Lower lobe of right lung (tissue), 2 donors: ENCODE data around the gene GRM7. TPM values are rescaled to one million over a fixed set of nuclear protein-coding genes. Genes with fewer than 3 reads are reported as not detected.

ENCODE experiments used
- ATAC-seq, 2 donors: fragments of 200-7000 bp; cut with Tn5 transposase; one replicate each; pipeline ENCODE4 v1.9.1; 2020 to 2022; ENCODE audit warnings: mild to moderate bottlenecking in 2 of 2, moderate library complexity in 2 of 2
- DNase-seq: peaks from one replicate; pipeline ENCODE4 v3.0.0-alpha.2; 2020
- H3K27ac ChIP-seq: fragments of 200-600 bp; one replicate; pipeline ENCODE4 v1.8.0; 2022
- H3K27me3 ChIP-seq: fragments of 200-600 bp; one replicate; pipeline ENCODE4 v1.8.0; 2022; ENCODE audit warnings: low read depth
- H3K36me3 ChIP-seq: fragments of 200-600 bp; one replicate; pipeline ENCODE4 v1.8.0; 2022; ENCODE audit warnings: mild to moderate bottlenecking
- H3K4me1 ChIP-seq: fragments of 200-600 bp; one replicate; pipeline ENCODE4 v1.8.0; 2022
- H3K4me3 ChIP-seq: fragments of 200-600 bp; one replicate; pipeline ENCODE4 v1.8.0; 2022; ENCODE audit warnings: mild to moderate bottlenecking
- H3K9me3 ChIP-seq: fragments of 200-600 bp; one replicate; pipeline ENCODE4 v1.8.0; 2022
- intact Hi-C: fragments of 100-400 bp; cut with DNase I; formaldehyde crosslinking; loops from one replicate; pipeline ENCODE4 v1.11.0; 2022
- total RNA-seq: library from RNA; stranded (reverse); fragmentation: NEBNext Ultra II Directional; extraction: Animal tissue kit (Norgen Biotek cat#: 25700); gene quantifications from one replicate; pipeline ENCODE4 v1.2.1, GENCODE V29; 2021
- TF ChIP-seq, protein P1 (sequence below): fragments of 200-600 bp; IDR thresholded peaks from one replicate; pipeline ENCODE4 v1.8.0; 2022; ENCODE audit warnings: antibody characterized with exemption, mild to moderate bottlenecking
- donor health status: DM: no; HTN: yes; CAD: no; lungs with severe emphysema.

Gene GRM7
- total RNA-seq, 1 donor from 2014 or later, result 0.86 TPM

- H3K9me3 ChIP-seq, result no peaks in the 10 kb centered on the region
- no peaks in the 10 kb centered on the region for H3K27me3 ChIP-seq
- H3K4me1 ChIP-seq, result no peaks in the 10 kb centered on the region
- intact Hi-C loops, result no loop called here
- H3K27ac ChIP-seq, result no peak overlapping the region
- ATAC-seq (no peak), DNase-seq (no peak)
- H3K36me3 ChIP-seq, result no peaks in the 10 kb centered on the region
- no peak overlapping the region for H3K4me3 ChIP-seq
- TF ChIP-seq, protein P1, sequence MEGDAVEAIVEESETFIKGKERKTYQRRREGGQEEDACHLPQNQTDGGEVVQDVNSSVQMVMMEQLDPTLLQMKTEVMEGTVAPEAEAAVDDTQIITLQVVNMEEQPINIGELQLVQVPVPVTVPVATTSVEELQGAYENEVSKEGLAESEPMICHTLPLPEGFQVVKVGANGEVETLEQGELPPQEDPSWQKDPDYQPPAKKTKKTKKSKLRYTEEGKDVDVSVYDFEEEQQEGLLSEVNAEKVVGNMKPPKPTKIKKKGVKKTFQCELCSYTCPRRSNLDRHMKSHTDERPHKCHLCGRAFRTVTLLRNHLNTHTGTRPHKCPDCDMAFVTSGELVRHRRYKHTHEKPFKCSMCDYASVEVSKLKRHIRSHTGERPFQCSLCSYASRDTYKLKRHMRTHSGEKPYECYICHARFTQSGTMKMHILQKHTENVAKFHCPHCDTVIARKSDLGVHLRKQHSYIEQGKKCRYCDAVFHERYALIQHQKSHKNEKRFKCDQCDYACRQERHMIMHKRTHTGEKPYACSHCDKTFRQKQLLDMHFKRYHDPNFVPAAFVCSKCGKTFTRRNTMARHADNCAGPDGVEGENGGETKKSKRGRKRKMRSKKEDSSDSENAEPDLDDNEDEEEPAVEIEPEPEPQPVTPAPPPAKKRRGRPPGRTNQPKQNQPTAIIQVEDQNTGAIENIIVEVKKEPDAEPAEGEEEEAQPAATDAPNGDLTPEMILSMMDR, result no peak
Measured at GRCh38 chr3:7621651-7622050, 760.7 kb downstream of the GRM7 start.

GRCh38 chr3:7625021-7625420, 764.1 kb downstream of the GRM7 start:
- H3K27me3 ChIP-seq, result no peaks in the 10 kb centered on the region
- H3K9me3 ChIP-seq, result no peaks in the 10 kb centered on the region
- H3K4me1 ChIP-seq, result no peaks in the 10 kb centered on the region
- no peaks in the 10 kb centered on the region for H3K36me3 ChIP-seq
- DNase-seq, result no peak
- TF ChIP-seq, protein P1, result no peak
- ATAC-seq, result no peak
- intact Hi-C loops, result no loop called here
- no peak overlapping the region for H3K4me3 ChIP-seq
- no peak overlapping the region for H3K27ac ChIP-seq

GRCh38 chr3:7630351-7630911, 769.5 kb downstream of the GRM7 start:
- no peak overlapping the region for H3K27ac ChIP-seq

GRCh38 chr3:7630925-7631324, 770.0 kb downstream of the GRM7 start:
- no peaks in the 10 kb centered on the region for H3K27me3 ChIP-seq
- H3K9me3 ChIP-seq, result no peaks in the 10 kb centered on the region
- no peaks in the 10 kb centered on the region for H3K4me1 ChIP-seq
- intact Hi-C loops, result no loop called here
- TF ChIP-seq, protein P1, result no peak
- no peaks in the 10 kb centered on the region for H3K36me3 ChIP-seq
- H3K27ac ChIP-seq, result no peak overlapping the region
- DNase-seq (peak; percentile 48), ATAC-seq (peak; percentile 36 to 49)
- H3K4me3 ChIP-seq, result no peak overlapping the region

More at GRCh38 chr3:7630351-7630911, 769.5 kb downstream of the GRM7 start:
- DNase-seq (no peak), ATAC-seq (no peak)
- no peaks in the 10 kb centered on the region for H3K27me3 ChIP-seq
- TF ChIP-seq, protein P1, result no peak
- no peaks in the 10 kb centered on the region for H3K36me3 ChIP-seq
- intact Hi-C loops, result no loop called here
- H3K9me3 ChIP-seq, result no peaks in the 10 kb centered on the region
- H3K4me3 ChIP-seq, result no peak overlapping the region
- H3K4me1 ChIP-seq, result no peaks in the 10 kb centered on the region

DNA sequence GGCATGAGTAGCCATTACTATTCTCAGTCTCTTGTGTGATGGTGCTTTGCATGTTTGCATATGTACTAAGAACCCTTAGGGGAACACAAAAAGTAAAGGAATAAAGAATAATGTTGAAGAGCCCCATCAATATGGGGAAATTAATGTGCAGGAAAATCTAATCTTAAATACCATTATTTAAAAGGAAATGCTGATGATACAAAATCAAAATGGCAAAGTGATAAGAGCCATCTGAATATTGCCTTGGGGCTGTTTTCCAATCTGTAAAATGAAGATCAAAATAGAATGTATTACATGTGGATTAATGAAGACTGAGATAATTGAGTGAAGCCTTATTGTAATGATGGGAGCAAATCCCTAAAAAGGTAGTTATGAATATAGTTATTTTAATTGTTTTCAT, 771.4 kb downstream of the GRM7 start:
- H3K27me3 ChIP-seq, result no peaks in the 10 kb centered on the region
- no peak for ATAC-seq

More for the DNA sequence above, 771.4 kb downstream of the GRM7 start:
- H3K9me3 ChIP-seq, result no peaks in the 10 kb centered on the region
- no peaks in the 10 kb centered on the region for H3K36me3 ChIP-seq
- H3K4me3 ChIP-seq, result no peak overlapping the region
- intact Hi-C loops, result no loop called here
- H3K27ac ChIP-seq, result no peak overlapping the region
- TF ChIP-seq, protein P1, result no peak
- H3K4me1 ChIP-seq, result no peaks in the 10 kb centered on the region
- no peak for DNase-seq
